ENCODE measurements around the gene GDI2. TPM values are rescaled to one million over a fixed set of nuclear protein-coding genes. Genes with fewer than 3 reads are reported as not detected.
"Not testable (repeated sequence)": the region's sequence is repeated elsewhere in the genome, so short reads cannot be mapped to it uniquely, and the experiment has no call there.

GDI2 gene
- total and polyA plus RNA-seq, 2 donors, result 140 to 385 TPM

DNA sequence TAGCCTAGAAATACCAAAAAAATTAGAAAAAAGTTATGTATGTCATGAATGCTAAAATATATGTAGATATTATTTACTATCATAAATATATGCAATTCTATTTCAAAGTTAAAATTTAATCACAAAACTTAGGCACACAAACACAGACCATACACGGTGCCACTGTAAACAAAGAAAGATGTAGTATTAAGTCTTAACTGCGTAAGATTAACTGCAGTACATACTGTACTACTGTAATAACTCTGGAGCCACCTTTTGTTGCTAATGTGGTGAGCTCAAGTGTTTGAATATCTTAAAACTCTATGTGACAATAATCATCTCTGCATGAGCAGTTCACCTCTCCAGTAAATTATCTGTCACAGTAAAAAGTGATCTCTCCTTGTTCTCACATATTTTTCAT lies 23.6 kb downstream of the GDI2 start:
- WGBS, result 82% methylated on average over 2 of the region's 2 CpGs

DNA sequence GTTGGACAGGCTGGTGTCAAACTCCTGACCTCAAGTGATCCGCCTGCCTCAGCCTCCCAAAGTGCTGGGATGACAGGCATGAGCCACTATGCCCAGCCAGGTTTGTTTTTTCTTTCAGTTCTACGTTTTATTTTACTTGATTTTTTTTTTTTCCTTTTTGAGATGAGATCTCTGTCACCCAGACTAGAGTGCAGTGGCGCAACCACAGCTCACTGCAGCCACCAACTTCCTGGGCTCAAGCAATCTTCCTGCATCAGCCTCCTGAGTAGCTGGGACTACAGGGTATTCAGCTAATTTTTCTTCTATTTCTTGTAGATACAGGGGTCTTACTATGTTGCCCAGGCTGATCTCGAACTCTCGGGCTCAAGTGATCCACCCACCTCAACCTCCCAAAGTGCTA lies 24.3 kb downstream of the GDI2 start:
- 89% methylated on average over 5 of the region's 5 CpGs for WGBS
- H3K36me3 ChIP-seq (ENCODE audit: insufficient read depth), result peaks cover 8% of the 10 kb centered on the region
- H3K4me1 ChIP-seq (ENCODE audit: insufficient read depth), result peaks cover 1% of the 10 kb centered on the region
- H3K4me3 ChIP-seq (ENCODE audit: low read depth, low read length), result no peak overlapping the region
- DNase-seq (ENCODE audit: extremely low spot score), result no peak
- no peak overlapping the region for H3K27ac ChIP-seq (ENCODE audit: low read depth)

More for the DNA sequence above, 23.6 kb downstream of the GDI2 start:
- DNase-seq (ENCODE audit: extremely low spot score), result no peak
- Histone ChIP-seq H3K4me1 (ENCODE audit: insufficient read depth) (peaks cover 1% of the 10 kb centered on the region), H3K36me3 (ENCODE audit: insufficient read depth) (peaks cover 5% of the 10 kb centered on the region), H3K4me3 (ENCODE audit: low read depth, low read length) (no peak overlapping the region), H3K27ac (ENCODE audit: low read depth) (no peak overlapping the region)

DNA sequence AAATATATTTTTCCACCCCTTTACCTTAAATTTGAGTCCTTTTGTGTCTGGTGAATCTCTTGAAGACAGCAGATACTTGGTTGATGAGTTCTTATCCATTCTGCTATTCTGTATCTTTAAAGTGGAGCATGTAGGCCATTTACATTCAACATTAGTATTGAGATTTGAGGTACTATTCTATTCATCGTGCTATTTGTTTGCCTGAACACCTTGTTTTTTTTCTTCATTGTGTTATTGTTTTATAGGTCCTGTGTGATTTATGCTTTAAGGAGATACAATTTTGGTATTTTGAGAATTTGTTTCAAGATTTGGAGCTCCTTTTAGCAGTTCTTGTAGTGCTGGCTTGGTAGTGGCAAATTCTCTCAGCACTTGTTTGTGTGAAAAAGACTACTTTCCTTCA lies 29.9 kb downstream of the GDI2 start:
- peaks cover 8% of the 10 kb centered on the region for H3K36me3 ChIP-seq (ENCODE audit: insufficient read depth)
- peaks cover 1% of the 10 kb centered on the region for H3K4me1 ChIP-seq (ENCODE audit: insufficient read depth)
- DNase-seq (ENCODE audit: extremely low spot score), result no peak
- 100% methylated on average over 1 of the region's 1 CpG for WGBS
- H3K4me3 ChIP-seq (ENCODE audit: low read depth, low read length), result no peak overlapping the region
- no peak overlapping the region for H3K27ac ChIP-seq (ENCODE audit: low read depth)

DNA sequence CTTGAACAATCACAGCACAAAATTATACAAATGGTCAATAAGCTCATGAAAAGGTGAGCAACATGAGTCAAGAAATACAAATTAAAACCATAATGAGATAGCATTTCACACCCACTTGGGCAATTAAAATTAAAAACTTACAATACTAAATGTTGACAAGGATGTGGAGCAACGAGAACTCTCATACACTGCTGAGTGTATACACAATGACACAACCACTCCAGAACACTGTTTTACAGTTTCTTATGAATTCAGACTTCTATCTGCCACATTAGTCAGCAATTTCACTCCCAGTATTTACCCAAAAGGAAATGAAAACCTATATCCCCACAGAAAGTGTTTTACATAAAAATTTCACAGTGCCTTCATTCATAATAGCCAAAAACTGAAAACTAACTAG lies 31.1 kb downstream of the GDI2 start:
- Histone ChIP-seq H3K4me1 (ENCODE audit: insufficient read depth) (no peaks in the 10 kb centered on the region), H3K4me3 (ENCODE audit: low read depth, low read length) (no peak overlapping the region), H3K36me3 (ENCODE audit: insufficient read depth) (peaks cover 8% of the 10 kb centered on the region), H3K27ac (ENCODE audit: low read depth) (no peak overlapping the region)
- 95% methylated on average over 1 of the region's 1 CpG for WGBS
- no peak for DNase-seq (ENCODE audit: extremely low spot score)

DNA sequence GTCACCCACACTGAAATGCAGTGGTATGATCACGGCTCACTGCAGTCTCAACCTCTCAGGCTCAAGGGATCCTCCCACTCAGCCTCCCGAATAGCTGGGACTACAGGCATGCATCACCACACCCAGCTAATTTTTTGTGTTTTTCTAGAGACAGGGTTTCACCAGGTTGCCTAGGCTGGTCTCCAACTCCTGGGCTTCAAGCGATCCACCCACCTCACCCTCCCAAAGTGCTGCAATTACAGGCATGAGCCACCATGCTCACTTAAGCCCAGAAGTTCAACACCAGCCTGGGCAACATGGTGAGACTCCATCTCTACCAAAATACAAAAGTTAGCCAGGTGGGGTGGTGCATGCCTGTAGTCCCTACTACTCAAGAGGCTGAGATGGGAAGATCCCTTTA lies 33.5 kb downstream of the GDI2 start:
- DNase-seq (ENCODE audit: extremely low spot score), result no peak
- Histone ChIP-seq H3K27ac (ENCODE audit: low read depth) (no peak overlapping the region), H3K36me3 (ENCODE audit: insufficient read depth) (peaks cover 8% of the 10 kb centered on the region), H3K4me3 (ENCODE audit: low read depth, low read length) (no peak overlapping the region), H3K4me1 (ENCODE audit: insufficient read depth) (peaks cover 2% of the 10 kb centered on the region)
- WGBS, result 94% methylated on average over 3 of the region's 3 CpGs

DNA sequence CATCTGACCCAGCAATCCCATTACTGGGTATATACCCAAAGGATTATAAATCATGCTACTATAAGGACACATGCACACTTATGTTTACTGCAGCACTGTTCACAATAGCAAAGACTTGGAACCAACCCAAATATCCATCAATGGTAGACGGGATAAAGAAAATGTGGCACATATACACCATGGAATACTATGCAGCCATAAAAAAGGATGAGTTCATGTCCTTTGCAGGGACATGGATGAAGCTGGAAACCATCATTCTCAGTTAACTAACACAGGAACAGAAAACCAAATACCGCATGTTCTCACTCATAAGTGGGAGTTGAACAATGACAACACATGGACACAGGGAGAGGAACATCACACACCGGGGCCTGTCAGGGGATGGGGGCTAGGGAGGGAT lies 35.5 kb downstream of the GDI2 start:
- H3K4me1 ChIP-seq (ENCODE audit: insufficient read depth); H3K4me3 ChIP-seq (ENCODE audit: low read depth, low read length); H3K36me3 ChIP-seq (ENCODE audit: insufficient read depth); H3K27ac ChIP-seq (ENCODE audit: low read depth); DNase-seq (ENCODE audit: extremely low spot score): not testable (repeated sequence)
- WGBS, result 93% methylated on average over 3 of the region's 3 CpGs

DNA sequence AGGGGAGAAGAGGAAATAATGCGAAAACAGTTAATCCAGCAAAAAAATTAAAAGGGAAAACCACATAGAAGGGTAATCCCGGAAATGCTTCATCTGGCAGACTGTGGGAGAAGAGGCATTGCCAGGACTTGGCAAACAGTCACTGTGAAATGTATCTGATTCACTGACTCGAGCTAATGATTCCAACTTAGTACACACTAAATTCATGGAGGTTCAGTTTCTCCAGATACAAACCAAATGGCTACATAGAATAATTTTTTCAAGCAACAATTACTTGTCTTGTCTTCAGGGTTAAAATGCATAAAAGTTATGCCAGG lies 36.4 kb downstream of the GDI2 start:
- H3K4me3 ChIP-seq (ENCODE audit: low read depth, low read length), result no peak overlapping the region
- no peak overlapping the region for H3K27ac ChIP-seq (ENCODE audit: low read depth)
- H3K36me3 ChIP-seq (ENCODE audit: insufficient read depth), result peaks cover 4% of the 10 kb centered on the region
- WGBS, result 33% methylated on average over 3 of the region's 3 CpGs
- peaks cover 2% of the 10 kb centered on the region for H3K4me1 ChIP-seq (ENCODE audit: insufficient read depth)
- DNase-seq (ENCODE audit: extremely low spot score), result no peak

DNA sequence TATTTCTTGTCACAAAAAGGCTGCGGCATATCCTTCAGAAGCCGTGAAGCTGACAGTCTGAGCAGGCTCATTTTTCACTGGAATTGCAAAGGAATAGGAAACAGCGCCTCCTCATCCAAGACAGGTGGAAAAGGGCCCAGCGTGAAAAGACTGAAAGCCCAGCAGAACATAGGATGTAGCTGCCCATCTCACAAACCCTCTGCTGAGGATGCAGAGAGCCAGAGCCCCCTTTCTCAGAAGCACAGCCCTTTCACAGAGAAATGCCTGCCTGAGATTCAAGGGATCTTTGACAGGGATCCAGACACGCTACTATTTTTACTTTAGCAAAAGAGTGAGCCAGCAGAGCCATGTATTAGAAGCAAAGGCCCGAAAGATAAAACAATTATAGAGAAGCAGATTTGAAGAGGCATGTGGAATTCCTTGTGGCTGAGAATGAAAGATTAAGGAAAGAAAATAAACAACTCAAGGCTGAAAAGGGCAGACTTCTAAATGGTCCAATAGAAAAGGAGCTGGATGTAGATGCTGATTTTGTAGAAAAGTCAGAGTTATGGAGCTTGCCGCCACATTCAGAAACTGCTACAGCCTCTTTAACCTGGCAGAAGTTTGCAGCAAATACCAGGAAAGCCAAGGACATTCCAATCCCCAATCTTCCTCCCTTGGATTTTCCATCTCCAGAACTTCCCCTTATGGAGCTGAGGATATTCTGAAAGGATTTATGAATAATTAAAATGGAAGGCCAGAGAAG lies 36.9 kb downstream of the GDI2 start:
- 52% methylated on average over 7 of the region's 7 CpGs for WGBS
- peaks cover 2% of the 10 kb centered on the region for H3K4me1 ChIP-seq (ENCODE audit: insufficient read depth)
- H3K36me3 ChIP-seq (ENCODE audit: insufficient read depth), result peaks cover 2% of the 10 kb centered on the region
- no peak overlapping the region for H3K4me3 ChIP-seq (ENCODE audit: low read depth, low read length)
- no peak overlapping the region for H3K27ac ChIP-seq (ENCODE audit: low read depth)
- no peak for DNase-seq (ENCODE audit: extremely low spot score)

DNA sequence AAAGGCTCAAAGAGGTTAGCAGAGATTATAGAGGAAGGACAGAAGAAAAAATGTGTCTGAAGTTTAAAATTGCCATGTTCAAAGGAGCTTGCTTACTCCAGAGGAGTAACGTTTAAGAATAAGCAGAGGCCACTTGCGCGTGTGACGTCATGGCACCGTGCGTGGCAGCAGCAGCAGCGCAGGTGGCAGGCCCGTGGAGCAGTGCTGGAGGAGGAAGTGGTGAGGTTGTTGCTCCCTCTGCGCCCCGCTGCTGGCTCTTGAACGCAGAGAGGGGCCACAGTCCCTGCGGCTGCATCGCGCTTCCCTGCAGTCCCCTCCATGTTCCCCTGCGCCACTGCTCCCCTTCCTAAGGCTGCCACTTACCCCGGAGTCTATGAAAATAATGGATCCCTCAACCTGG lies 37.5 kb downstream of the GDI2 start:
- H3K27ac ChIP-seq (ENCODE audit: low read depth), result no peak overlapping the region
- peaks cover 2% of the 10 kb centered on the region for H3K4me1 ChIP-seq (ENCODE audit: insufficient read depth)

DNA sequence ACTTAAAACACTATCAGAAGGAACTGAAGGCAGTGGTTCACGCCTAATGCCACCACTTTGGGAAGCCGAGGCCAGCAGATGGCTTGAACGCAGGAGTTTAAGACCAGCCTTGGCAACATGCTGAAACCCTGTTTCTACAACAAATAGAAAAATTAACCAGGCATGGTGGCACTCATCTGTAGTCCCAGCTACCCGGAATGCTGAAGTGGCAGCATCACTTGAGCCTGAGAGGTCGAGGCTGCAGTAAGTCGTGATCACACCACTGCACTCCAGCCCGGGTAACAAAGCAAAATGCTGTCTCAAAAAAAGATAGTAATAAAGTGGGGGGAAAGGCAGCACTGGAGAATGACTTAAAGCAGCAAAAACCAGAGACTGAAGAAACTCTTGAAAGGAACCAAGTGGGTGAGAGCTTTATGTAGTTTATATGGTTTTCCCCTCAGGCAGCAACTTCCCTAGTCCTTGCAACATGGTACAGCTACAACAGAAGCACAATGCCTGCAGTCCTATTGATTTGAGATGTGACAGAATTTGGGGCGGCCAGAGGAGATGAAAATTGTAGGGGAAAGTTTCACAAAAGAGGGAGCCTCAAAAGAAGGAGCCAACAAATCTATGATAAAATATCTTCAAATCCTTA lies 38.1 kb downstream of the GDI2 start:
- Histone ChIP-seq H3K4me3 (ENCODE audit: low read depth, low read length) (no peak overlapping the region), H3K36me3 (ENCODE audit: insufficient read depth) (peaks cover 2% of the 10 kb centered on the region), H3K4me1 (ENCODE audit: insufficient read depth) (peaks cover 2% of the 10 kb centered on the region), H3K27ac (ENCODE audit: low read depth) (no peak overlapping the region)
- 92% methylated on average over 8 of the region's 8 CpGs for WGBS
- DNase-seq (ENCODE audit: extremely low spot score), result no peak

More for the DNA sequence above, 37.5 kb downstream of the GDI2 start:
- no peak overlapping the region for H3K4me3 ChIP-seq (ENCODE audit: low read depth, low read length)
- WGBS, result 83% methylated on average over 16 of the region's 16 CpGs
- peaks cover 2% of the 10 kb centered on the region for H3K36me3 ChIP-seq (ENCODE audit: insufficient read depth)
- DNase-seq (ENCODE audit: extremely low spot score), result no peak

DNA sequence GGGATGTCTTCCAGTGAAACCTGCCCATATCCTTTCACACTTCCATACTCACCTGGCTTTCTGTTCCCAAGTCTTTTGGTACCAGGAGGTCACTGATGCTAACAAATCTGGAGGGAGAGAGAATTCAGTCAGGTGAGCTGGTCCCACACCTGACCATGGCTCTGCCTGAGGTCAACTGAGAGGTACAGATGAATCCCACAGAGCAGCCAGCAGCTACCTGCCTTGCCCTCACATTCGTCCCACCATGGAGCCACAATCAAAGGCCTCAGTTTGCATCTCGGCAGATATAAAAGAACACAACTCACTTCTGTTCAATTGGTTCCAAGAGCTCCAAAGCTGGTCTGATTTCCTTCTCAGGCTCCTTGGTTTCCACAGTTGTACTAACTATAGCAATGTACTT lies 47.0 kb downstream of the GDI2 start:
- Histone ChIP-seq H3K36me3 (ENCODE audit: insufficient read depth) (peaks cover 8% of the 10 kb centered on the region), H3K4me3 (ENCODE audit: low read depth, low read length) (no peak overlapping the region), H3K27ac (ENCODE audit: low read depth) (no peak overlapping the region), H3K4me1 (ENCODE audit: insufficient read depth) (no peaks in the 10 kb centered on the region)
- WGBS, result 93% methylated on average over 2 of the region's 2 CpGs
- DNase-seq (ENCODE audit: extremely low spot score), result no peak

DNA sequence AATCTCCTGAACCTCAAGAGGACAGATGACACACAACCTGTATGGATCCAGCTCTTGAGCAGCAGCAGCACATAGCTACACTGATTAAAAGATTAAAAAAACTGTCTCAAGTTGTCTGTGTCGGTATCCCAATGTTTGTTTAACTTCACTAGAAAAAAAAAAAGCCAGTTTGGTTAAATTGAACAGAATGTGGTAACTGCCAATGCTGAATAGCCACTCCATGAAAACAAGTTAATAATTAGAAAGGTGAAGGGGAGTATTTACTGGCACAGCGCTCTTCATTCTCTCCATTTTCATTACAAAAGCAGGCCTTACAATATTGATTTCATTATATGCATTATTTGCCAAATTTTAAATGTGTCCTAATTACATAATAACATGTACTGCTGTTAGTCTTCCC lies 47.6 kb downstream of the GDI2 start:
- H3K36me3 ChIP-seq (ENCODE audit: insufficient read depth), result peaks cover 8% of the 10 kb centered on the region
- 86% methylated on average over 2 of the region's 2 CpGs for WGBS

DNA sequence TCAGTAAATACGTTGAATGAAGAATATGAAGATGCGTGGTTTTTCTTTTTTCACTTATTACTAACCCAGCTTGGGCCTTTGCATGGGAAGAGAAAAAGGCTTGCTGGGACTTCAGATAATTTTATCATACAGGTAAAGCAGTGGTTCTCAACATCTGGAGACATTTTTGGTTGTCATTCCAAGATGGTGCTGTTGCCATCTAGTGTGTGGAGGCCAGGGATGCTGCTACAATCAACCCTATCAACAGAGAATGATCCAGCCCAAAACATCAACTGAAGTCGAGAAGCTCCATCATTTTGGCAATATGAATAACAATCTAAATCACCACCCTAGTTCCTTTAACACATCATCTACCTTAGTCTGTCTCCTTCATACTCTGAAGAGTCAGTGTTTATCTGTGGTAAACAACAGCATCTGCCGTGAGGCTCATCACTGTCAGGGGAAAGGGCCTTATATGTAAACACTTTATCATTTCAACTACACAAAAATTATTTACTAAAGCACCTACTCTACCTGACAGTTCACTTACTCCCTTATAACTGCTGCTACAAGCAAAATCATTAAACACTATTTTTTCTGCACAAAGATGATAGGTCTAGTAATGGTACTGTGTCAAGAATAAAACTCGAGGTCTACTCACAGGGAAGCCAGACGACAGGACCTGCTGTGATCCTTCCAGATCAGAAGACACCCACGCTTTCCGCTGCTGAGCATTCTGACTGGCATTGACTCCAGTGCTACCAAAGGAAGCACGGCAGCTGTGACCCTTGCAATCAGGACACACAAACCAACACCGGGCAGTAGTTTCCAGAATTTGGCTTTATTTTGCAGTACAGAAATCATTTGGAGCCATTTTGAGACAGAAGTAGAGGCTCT lies 48.6 kb downstream of the GDI2 start:
- peaks cover 13% of the 10 kb centered on the region for H3K36me3 ChIP-seq (ENCODE audit: insufficient read depth)
- H3K4me1 ChIP-seq (ENCODE audit: insufficient read depth), result no peaks in the 10 kb centered on the region
- no peak overlapping the region for H3K27ac ChIP-seq (ENCODE audit: low read depth)
- 91% methylated on average over 10 of the region's 10 CpGs for WGBS
- no peak for DNase-seq (ENCODE audit: extremely low spot score)
- no peak overlapping the region for H3K4me3 ChIP-seq (ENCODE audit: low read depth, low read length)

More for the DNA sequence above, 47.6 kb downstream of the GDI2 start:
- Histone ChIP-seq H3K4me1 (ENCODE audit: insufficient read depth) (no peaks in the 10 kb centered on the region), H3K4me3 (ENCODE audit: low read depth, low read length) (no peak overlapping the region), H3K27ac (ENCODE audit: low read depth) (no peak overlapping the region)
- no peak for DNase-seq (ENCODE audit: extremely low spot score)

DNA sequence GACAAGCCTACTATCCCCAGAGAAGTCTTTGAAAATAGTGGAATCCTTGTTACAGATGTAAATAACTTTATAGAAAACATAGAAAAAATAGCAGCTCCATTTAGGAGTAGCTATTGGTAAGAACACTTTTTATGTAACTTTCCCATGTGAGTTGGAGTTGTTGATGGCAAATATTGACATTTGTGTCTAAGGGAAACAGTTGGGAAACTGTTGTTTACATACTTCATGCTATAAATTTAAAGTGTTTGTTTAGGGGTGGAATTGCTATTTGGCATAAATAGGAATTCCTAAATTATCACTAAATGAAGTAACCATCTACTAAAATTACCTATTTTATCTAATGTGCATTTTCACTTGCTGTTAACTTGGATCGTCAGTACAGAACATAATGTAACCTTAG lies 50.7 kb downstream of the GDI2 start:
- 66% methylated on average over 1 of the region's 1 CpG for WGBS
- no peak for DNase-seq (ENCODE audit: extremely low spot score)
- peaks cover 14% of the 10 kb centered on the region for H3K36me3 ChIP-seq (ENCODE audit: insufficient read depth)
- no peak overlapping the region for H3K27ac ChIP-seq (ENCODE audit: low read depth)
- no peak overlapping the region for H3K4me3 ChIP-seq (ENCODE audit: low read depth, low read length)
- no peaks in the 10 kb centered on the region for H3K4me1 ChIP-seq (ENCODE audit: insufficient read depth)
